GM19468 (cell line): ENCODE measurements around the gene STC2.

Experiments
- ATAC-seq: cut with Tn5 transposase; IDR thresholded peaks from one replicate; pipeline ENCODE4 v1.9.1; 2021; ENCODE audit warnings: mild to moderate bottlenecking, moderate library complexity, moderate number of reproducible peaks; ENCODE audit not compliant: unreplicated experiment; ENCODE audit errors: extremely low read depth

The STC2 gene

DNA sequence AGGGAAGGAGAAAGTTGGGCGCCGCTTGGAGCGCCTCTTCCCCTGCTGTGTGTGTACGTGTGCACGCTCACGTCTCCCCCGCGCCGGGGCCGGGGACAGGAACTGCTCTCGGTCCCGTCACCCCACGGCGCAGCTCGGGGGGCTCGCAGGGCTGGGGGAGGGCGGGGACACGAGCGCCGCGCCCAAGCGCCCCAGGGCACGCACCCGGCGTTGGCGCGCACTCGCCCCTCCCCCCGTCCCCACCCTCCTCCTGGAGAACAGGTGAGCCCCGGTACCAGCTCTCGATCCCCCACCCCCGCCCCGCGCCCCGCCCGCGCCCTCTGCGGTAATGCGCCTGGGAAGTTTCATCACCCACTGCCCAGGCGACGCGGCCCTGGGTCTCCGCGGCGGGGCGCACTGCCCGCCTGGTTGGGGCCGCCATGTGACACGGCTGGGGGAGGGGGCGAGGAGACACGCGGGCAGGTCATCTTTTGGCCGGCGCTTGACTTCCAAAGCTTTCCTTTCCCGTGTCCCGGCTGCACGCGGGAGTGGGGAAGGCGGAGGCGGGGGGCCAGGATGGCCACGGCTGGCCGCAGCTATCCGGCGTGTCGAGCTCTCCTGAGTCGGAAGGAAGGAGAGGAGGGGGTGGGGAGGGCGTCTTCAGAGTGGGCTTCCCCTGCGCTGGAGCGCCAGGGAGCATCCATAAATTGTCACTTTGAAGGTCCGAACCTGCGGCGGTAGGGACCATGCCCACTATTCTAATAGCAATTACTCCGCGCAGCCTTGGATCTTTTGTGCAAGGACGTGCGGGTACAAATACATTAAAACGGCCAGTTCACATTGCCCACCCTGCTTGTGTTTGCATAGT lies 1.5 kb upstream of the STC2 start:
- ATAC-seq: no peak

GRCh38 chr5:173328844-173329490 lies 753 bp upstream of the STC2 start:
- no peak for ATAC-seq

GRCh38 chr5:173327084-173327947 lies 898 bp downstream of the STC2 start:
- ATAC-seq: no peak

DNA sequence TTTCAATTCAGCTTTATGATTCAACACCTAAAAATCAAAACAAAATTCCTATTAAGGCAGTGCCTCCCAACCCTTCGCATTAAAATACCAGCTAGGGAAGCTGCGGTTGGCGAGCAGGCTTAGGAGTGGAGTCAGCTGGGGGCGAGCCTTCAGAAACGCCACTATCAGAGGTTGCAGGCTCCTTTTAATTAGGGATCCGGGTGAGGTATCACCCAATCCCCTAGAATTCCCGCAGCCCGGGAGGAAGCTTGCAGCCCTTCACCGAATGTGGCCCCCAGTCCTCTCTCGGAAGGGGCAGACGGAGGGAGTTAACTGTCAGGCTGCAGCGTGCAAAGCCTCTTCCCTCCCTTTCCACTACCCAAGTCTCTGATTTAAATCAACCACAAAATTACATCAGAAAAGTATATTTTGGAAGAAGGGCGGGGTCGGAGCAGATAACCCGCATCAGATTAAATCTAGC lies 1.7 kb downstream of the STC2 start:
- ATAC-seq: no peak

- no peak for ATAC-seq
These were observed 3.0 kb downstream of the STC2 start for GRCh38 chr5:173325091-173325698.

- ATAC-seq: no peak
These were observed 3.9 kb downstream of the STC2 start for GRCh38 chr5:173324115-173325001.

GRCh38 chr5:173323799-173324114 lies 4.5 kb downstream of the STC2 start:
- ATAC-seq: no peak

DNA sequence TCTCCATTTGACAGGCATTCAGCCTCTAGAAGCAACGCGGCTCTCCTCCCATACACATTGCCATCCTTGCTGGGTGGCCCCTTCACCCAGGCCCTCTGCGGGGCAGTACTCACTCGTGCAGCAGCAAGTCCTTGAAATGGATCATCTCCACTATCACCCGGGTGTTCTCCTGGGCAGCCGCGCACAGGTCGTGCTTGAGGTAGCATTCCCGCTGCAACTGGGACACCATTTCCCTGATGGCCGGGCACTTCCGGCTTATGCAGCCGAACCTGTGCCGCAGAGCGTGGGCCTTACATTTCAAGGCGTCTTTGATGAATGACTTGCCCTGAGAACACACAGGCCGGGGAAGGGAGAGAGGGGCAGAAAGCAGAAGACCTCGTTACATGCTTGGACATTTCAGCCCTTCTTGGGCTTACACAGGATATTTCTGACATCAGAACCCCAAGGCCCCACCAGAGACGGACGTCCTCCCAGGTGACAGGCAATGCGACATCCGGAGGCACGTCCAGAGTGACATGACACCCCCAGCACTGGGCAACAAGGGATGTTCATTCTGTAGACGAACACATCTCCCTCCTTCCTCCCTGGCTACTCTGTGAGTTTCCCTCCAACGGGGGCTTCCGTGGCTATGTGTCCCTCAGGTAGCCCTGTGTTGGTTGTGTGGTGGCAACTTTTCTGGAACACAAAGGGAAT lies 5.0 kb downstream of the STC2 start:
- no peak for ATAC-seq

GRCh38 chr5:173321886-173322285 lies 6.3 kb downstream of the STC2 start:
- ATAC-seq: no peak

GRCh38 chr5:173320259-173320658 lies 8.0 kb downstream of the STC2 start:
- no peak for ATAC-seq

DNA sequence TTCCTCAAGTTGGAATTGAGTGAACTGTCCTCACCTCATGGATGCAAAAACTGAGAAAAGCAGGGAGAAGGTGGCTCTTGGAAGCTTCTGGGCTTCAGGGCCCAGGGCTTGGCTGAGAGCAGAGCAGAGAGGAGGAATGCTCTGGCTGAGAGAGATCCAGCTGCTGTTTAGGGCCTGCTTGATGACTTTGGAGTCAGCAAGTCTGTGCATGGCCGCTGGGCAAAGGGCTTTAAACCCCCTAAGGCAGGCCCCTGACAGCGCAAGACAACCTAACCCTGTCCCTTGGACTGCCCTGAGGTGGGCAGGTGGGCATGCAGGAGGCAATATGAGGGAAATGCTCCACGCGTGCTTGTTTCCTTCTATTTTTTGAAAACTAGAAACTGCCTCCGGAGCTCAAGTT lies 8.6 kb downstream of the STC2 start:
- no peak for ATAC-seq

- no peak for ATAC-seq
These were observed 9.2 kb downstream of the STC2 start for GRCh38 chr5:173318881-173319620.

DNA sequence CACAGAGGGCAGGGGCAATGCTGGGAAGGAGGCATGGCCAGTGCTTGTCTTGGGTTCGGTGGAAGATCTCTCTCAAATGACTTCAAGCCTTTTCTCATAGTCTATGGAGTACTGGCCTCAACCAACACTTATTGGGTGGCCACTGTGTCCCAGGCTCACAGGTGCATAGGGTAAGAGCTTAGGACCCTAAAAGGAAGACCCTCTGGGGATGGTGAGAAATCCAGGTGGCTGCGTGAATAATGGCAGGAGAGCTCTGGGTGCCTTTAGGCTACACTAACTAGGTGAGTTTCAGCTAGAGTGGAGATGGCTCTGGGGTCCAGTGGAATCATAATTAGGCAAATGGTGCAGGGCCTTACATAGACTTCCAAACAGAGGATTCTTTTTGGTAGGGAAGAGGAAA lies 9.9 kb downstream of the STC2 start:
- ATAC-seq: no peak

DNA sequence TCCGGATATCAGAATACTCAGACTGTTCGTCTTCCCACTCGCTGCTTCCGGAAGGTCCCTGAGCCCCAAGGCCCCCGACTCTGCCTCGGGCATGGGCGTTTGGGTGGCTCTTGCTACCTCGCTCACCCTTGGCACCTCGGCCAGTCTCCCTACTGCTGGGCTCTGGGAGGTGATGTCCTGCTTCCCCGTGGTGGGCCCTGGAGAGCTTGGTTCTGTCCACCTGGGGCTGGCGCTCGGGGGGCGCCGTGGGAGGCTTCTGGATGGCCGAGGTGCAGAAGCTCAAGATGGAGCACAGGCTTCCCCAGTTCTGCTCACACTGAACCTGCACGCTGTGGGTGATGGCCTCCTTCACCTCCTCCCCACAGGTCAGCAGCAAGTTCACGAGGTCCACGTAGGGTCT lies 10.4 kb downstream of the STC2 start:
- ATAC-seq: no peak

- no peak for ATAC-seq
These were observed 11.0 kb downstream of the STC2 start for GRCh38 chr5:173317091-173317730.

GRCh38 chr5:173316339-173317020 lies 11.7 kb downstream of the STC2 start:
- ATAC-seq: no peak
